ENCODE data around the gene RCAN3. TPM values are rescaled to one million over a fixed set of nuclear protein-coding genes. Genes with fewer than 3 reads are reported as not detected.
A peak's percentile ranks its signal among the peaks of the same experiment; 100 is the strongest.

Gene RCAN3
- total and polyA plus RNA-seq, 2 of the 13 experiments (the other 11 are each of a cell fraction or from before 2014, with no cell fraction given), result 12.2 to 13.3 TPM

- TF ChIP-seq HMGXB4 (CRISPR knock-in tag; IDR thresholded peaks at IDR 0.05; ENCODE audit: borderline replicate concordance in 1 of 2, low read depth in 1 of 2) (peak in 1 of 2 experiments; percentile 56; a peak in 1 of 4 replicates), ZNF616 (CRISPR knock-in tag; IDR thresholded peaks at IDR 0.05; ENCODE audit: low read depth) (no peak), ZNF770 (CRISPR knock-in tag; IDR thresholded peaks at IDR 0.05) (peak; percentile 81), NFKB2 (CRISPR knock-in tag; IDR thresholded peaks at IDR 0.05; ENCODE audit: borderline replicate concordance) (no peak), ETV5 (CRISPR knock-in tag; IDR thresholded peaks at IDR 0.05; ENCODE audit: borderline replicate concordance) (peak; percentile 24; the same call in 1 of the 2 replicates), NR2F6 (IDR thresholded peaks at IDR 0.05) (peak; percentile 22; the same call in 1 of the 2 replicates), NR2F6 (CRISPR knock-in tag; IDR thresholded peaks at IDR 0.05) (peak; percentile 56; the same call in 1 of the 2 replicates), TEAD3 (CRISPR knock-in tag; optimal IDR thresholded peaks at IDR 0.05; ENCODE audit: borderline replicate concordance) (peak; percentile 32), GATAD1 (CRISPR knock-in tag; IDR thresholded peaks at IDR 0.05) (no peak), HNF1B (CRISPR knock-in tag; IDR thresholded peaks at IDR 0.05) (no peak), NAIF1 (CRISPR knock-in tag; IDR thresholded peaks at IDR 0.05; ENCODE audit: borderline replicate concordance) (no peak), STAG1 (CRISPR knock-in tag; IDR thresholded peaks at IDR 0.05) (peak; percentile 79), GATAD2A (CRISPR knock-in tag; IDR thresholded peaks at IDR 0.05) (peak; percentile 40; the same call in 1 of the 2 replicates), ARID3A (IDR thresholded peaks at IDR 0.05; ENCODE audit: low read depth, low read length) (0 out of 2 replicates have a peak, but pooled peaks have one; percentile 32)
Observed at GRCh38 chr1:24586970-24587820, 84.6 kb downstream of the RCAN3 start (continued).

All from HepG2 (cell line).